Coronary artery (tissue), 2 donors: ENCODE data around the gene CTNNA2.

Experiments
- DNase-seq: peaks from one replicate; pipeline ENCODE4 v3.0.0-alpha.2; 2017; ENCODE audit warnings: low spot score
- H3K27ac ChIP-seq, 2 donors: fragments of 200-600 bp; sonication (generic); one replicate each; pipeline ENCODE4 v1.5.1; 2016 to 2019
- H3K4me3 ChIP-seq: fragments of 200-600 bp; sonication (generic); 2 replicates; pipeline ENCODE4 v1.5.1; 2016; ENCODE audit warnings: mild to moderate bottlenecking, moderate library complexity
- TF ChIP-seq, protein P1 (sequence below): fragments of 200-600 bp; sonication (generic); IDR thresholded peaks from one replicate; pipeline ENCODE4 v1.5.1; 2019; ENCODE audit warnings: antibody characterized with exemption

The CTNNA2 gene

DNA sequence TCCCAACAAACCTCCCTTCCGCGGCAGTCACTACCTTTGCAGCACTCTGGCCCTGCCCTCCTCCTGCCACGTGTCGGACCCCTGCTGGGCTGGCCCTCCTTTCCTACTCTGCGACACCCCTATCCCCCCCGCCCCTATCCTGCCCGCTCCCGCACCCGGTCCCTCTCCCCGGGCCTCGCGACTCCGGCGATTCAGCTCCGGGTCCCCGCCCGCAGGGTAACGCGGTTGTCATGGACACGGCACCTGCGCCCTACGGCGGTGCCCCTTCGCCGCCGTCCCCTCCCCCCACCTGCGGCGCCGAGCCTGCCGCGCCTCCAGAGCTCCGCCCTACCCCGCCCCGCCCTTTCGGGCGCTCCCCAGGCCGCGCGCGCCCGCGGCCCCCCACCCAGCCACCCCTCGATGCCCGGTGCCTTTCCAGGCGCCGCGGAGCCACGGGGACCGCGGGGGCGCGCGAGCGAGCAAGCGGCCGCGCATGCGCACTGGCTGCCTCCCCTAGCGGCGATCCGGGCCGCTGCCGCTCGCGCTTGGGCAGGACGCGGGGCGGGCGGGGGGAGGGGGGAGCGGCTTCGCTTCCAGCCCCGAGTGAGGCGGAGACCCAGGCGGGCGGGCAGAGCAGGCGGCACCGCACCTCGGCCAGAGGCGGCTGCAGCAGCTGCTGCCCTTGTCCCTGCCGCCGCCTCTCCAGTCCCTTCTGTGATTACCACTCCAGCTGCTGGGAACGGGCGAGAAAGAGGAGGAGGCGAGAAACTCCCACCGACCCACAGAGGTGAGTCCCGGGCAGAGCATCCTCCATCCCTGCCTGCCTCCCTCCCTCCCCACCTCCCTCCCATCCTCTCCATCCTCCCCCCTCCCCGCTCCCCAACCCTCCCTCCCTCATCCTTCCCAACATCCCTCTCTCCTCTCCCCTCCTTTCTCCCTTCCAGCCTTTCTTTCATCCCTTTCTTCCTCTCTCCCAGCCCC is at the start of gene CTNNA2:
Gene CTNNA2 (plus strand): TSS at position 610 of the 960 bp plus-strand sequence.
- DNase-seq = no peak
- TF ChIP-seq, protein P1, sequence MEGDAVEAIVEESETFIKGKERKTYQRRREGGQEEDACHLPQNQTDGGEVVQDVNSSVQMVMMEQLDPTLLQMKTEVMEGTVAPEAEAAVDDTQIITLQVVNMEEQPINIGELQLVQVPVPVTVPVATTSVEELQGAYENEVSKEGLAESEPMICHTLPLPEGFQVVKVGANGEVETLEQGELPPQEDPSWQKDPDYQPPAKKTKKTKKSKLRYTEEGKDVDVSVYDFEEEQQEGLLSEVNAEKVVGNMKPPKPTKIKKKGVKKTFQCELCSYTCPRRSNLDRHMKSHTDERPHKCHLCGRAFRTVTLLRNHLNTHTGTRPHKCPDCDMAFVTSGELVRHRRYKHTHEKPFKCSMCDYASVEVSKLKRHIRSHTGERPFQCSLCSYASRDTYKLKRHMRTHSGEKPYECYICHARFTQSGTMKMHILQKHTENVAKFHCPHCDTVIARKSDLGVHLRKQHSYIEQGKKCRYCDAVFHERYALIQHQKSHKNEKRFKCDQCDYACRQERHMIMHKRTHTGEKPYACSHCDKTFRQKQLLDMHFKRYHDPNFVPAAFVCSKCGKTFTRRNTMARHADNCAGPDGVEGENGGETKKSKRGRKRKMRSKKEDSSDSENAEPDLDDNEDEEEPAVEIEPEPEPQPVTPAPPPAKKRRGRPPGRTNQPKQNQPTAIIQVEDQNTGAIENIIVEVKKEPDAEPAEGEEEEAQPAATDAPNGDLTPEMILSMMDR = no peak
- Histone ChIP-seq H3K4me3 (peak within 1 kb of the TSS; percentile 69), H3K27ac (no peak within 1 kb of the TSS)

DNA sequence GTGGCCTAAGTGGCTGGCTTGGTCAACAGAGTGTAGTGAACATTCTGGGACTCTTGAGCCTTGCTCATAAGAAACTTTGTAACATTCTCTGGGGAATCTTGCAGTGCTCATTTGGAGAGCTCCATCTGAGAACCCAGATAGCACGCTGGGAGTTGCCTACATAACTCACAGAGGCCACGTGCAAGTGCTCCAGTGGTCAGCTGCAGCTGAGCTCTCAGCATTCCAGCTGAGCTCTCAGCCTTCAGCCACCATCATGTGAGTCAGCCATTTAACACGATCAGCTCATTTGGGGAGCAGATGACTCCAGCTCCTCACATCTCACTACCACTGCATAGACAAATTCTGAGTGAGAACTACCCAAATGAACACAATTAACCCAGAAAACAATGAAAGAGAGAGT is 25.5 kb upstream of the CTNNA2 start:
- TF ChIP-seq, protein P1 = no peak
- Histone ChIP-seq H3K27ac (no peak overlapping the region), H3K4me3 (no peak overlapping the region)
- DNase-seq = no peak

DNA sequence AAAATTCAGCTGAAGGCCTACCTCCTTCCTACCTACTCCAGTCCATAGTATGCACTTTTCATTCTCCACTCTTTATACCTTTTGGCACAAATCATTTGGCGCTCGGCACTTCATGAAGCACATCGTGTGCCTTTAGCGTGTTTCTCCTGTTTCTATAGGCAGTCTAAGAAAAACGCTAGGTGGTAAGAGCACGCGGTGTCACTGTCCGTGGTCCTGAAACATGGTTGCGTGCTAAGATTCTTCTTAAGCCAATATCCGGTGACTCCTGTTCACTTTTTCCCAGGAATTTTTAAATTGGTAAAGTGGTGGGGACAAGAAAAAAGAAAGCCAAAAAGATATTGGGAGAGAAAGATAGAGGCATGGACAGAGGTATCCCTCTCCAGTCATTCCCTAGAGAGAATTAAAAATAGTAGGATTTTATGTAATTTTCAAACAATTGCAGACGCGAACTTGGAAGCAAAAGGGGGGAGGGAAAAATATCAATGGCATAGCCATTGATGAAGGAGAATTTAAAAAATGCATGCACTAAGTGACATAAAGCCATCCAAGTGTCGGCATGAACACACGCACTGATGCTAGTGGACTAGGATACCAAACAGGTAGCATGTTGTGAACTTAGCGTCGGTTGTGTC is 1.4 kb upstream of the CTNNA2 start:
- Histone ChIP-seq H3K27ac (no peak overlapping the region), H3K4me3 (no peak overlapping the region)
- TF ChIP-seq, protein P1 = no peak
- DNase-seq = no peak

DNA sequence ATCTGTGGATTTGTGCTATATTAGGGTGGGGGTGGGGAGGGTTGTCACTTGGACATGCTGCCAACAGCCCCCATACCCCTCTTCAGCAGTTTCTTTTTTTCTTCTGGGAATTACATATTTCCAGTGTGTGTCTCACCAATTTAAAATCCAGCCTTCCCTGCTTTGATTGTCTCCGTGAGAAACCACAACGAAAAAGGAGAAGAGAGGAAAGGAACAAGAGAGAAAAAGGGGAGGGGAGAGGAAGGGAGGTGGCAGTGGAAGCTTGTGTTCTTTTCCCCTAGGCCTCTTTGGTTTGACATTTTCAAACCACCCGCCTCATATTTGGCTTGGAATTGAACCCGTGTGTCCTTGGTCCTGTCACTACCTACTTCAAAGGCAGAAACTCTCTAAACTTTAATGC is 860 bp downstream of the CTNNA2 start:
- TF ChIP-seq, protein P1 = no peak
- Histone ChIP-seq H3K4me3 (no peak overlapping the region), H3K27ac (no peak overlapping the region)
- DNase-seq = no peak

DNA sequence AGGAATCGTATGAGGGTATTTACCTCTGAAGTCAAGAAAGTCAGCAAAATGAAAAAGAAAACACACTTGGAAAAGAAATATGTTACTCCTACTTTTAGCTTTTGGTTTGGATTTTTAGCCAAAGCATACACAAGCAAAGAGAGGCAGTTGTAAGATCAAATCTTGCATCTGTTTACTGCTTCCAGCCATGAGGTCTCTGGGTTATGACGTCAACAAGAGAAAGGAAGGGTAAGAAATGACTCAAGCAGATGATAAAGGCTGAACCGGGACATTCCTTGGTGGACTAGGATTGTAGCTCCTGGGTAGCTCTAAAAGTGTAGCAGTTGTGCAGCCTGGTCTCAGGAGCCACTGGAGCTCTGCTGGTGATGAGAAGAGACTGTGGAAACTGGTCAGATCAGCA is 16.8 kb downstream of the CTNNA2 start:
- DNase-seq = no peak
- no peak overlapping the region for H3K4me3 ChIP-seq
- H3K27ac ChIP-seq = no peak overlapping the region
- TF ChIP-seq, protein P1 = no peak

DNA sequence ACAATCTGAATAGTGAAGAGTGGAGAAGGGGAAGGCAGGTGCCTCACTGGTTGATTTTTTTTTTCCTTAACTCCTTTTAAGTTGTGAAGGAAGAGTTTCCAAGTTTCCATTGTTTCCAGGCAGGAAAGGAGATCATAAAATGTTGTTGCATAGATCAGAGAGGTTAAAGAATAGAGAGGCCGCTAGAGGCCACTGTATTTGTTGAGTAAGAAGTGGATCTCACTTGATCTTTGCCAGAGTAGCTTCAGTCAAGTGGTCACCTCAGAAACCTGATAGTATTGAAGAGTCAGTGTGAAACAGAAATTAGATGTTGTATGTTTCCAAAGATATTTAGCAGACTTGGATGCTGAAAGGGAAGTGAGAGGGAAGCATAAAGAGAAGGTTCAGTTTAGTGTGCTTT is 17.6 kb downstream of the CTNNA2 start:
- H3K27ac ChIP-seq = no peak overlapping the region
- DNase-seq = no peak
- TF ChIP-seq, protein P1 = no peak
- H3K4me3 ChIP-seq = no peak overlapping the region
